HS-5 (cell line): ENCODE data around the gene UBE2L5.

Source experiments
- DNase-seq: peaks from one replicate; pipeline ENCODE4 v3.0.0-alpha.2; 2012; ENCODE audit warnings: low read depth

The UBE2L5 gene

GRCh38 chr13:30422054-30422839 is at the start of gene UBE2L5:
Gene UBE2L5, plus strand, starts transcription at chr13:30422493. Its CDS starts 5,498 bp downstream, at chr13:30427991.
- no peak for DNase-seq

GRCh38 chr13:30373727-30374126 is 48.6 kb upstream of the UBE2L5 start:
- no peak for DNase-seq

- DNase-seq, result no peak
Measured at GRCh38 chr13:30375265-30375835, 46.9 kb upstream of the UBE2L5 start.

GRCh38 chr13:30376426-30377311 is 45.6 kb upstream of the UBE2L5 start:
- DNase-seq, result no peak

GRCh38 chr13:30377312-30377685 is 45.0 kb upstream of the UBE2L5 start:
- no peak for DNase-seq

GRCh38 chr13:30378191-30378590 is 44.1 kb upstream of the UBE2L5 start:
- DNase-seq, result no peak

GRCh38 chr13:30381049-30381448 is 41.2 kb upstream of the UBE2L5 start:
- DNase-seq, result no peak

- no peak for DNase-seq
Measured at GRCh38 chr13:30382836-30383525, 39.3 kb upstream of the UBE2L5 start.

- no peak for DNase-seq
Measured at GRCh38 chr13:30388406-30389283, 33.6 kb upstream of the UBE2L5 start.

- DNase-seq, result no peak
Measured at GRCh38 chr13:30391956-30392680, 30.2 kb upstream of the UBE2L5 start.

GRCh38 chr13:30392681-30393045 is 29.6 kb upstream of the UBE2L5 start:
- no peak for DNase-seq

- no peak for DNase-seq
Measured at GRCh38 chr13:30394751-30395191, 27.5 kb upstream of the UBE2L5 start.

GRCh38 chr13:30395192-30396158 is 26.8 kb upstream of the UBE2L5 start:
- DNase-seq, result peak; percentile 34

GRCh38 chr13:30396434-30397075 is 25.7 kb upstream of the UBE2L5 start:
- no peak for DNase-seq

- no peak for DNase-seq
Measured at GRCh38 chr13:30398601-30399072, 23.7 kb upstream of the UBE2L5 start.

GRCh38 chr13:30400376-30400775 is 21.9 kb upstream of the UBE2L5 start:
- DNase-seq, result no peak

GRCh38 chr13:30401347-30401746 is 20.9 kb upstream of the UBE2L5 start:
- DNase-seq, result no peak

- no peak for DNase-seq
Measured at GRCh38 chr13:30403456-30403855, 18.8 kb upstream of the UBE2L5 start.

GRCh38 chr13:30404207-30404606 is 18.1 kb upstream of the UBE2L5 start:
- no peak for DNase-seq
